Endothelial cell of umbilical vein (primary cell): ENCODE data around the gene PDXDC1. TPM values are rescaled to one million over a fixed set of nuclear protein-coding genes. Genes with fewer than 3 reads are reported as not detected.
A peak's percentile ranks its signal among the peaks of the same experiment; 100 is the strongest.
"Not testable (repeated sequence)": the region's sequence is repeated elsewhere in the genome, so short reads cannot be mapped to it uniquely, and the experiment has no call there.

ENCODE experiments used
- BruUV-seq: library from RNA; stranded (reverse); fragments of 400-500 nt; replicated peaks from 2 replicates; lab custom pipeline; 2021; lab: Mats Ljungman, UMichigan
- CTCF ChIA-PET: fragments of 300-600, 350-600 bp; sonication (Branson Sonifier 250); formaldehyde crosslinking; loops from one replicate; lab custom pipeline; 2021; ENCODE audit warnings: antibody characterized with exemption, inconsistent platforms; lab: Charles Lee
- POLR2A ChIA-PET: fragments of 300-600, 350-600 bp; sonication (Branson Sonifier 250); formaldehyde crosslinking; loops from one replicate; lab custom pipeline; 2021; ENCODE audit warnings: antibody characterized with exemption, inconsistent platforms; lab: Charles Lee
- DNase-seq: peaks from one replicate; pipeline ENCODE4 v3.0.0-alpha.2; 2011; ENCODE audit warnings: low read depth, low spot score
- FAIRE-seq: peaks from 2 replicates; lab custom pipeline; 2011; peaks lifted over from hg19 to GRCh38; lab: Jason Lieb, UNC
- H2AFZ ChIP-seq: 2 replicates; pipeline ENCODE4 v1.6.0; 2012; ENCODE audit warnings: low read depth, low read length, control low read depth, inconsistent platforms
- H3K27ac ChIP-seq: 2 replicates; pipeline ENCODE4 v1.5.1; 2011; ENCODE audit warnings: low read depth, mild to moderate bottlenecking, control low read depth, low read length, moderate library complexity; ENCODE audit not compliant: insufficient read depth
- H3K27me3 ChIP-seq, 2 experiments: 2 replicates each; pipeline versions ENCODE4 v1.6.0 to v1.6.1; 2011; ENCODE audit warnings: low read length in 2 of 2, mixed read lengths in 1 of 2; ENCODE audit not compliant: control insufficient read depth in 2 of 2, insufficient read depth in 2 of 2
- H3K36me3 ChIP-seq, 2 experiments: 2 replicates in 1 of 2; 3 replicates in 1 of 2; pipeline ENCODE4 v1.5.1; 2011; ENCODE audit warnings: low read length in 2 of 2, mild to moderate bottlenecking in 1 of 2, moderate library complexity in 1 of 2; ENCODE audit not compliant: control insufficient read depth in 2 of 2, insufficient read depth in 2 of 2; ENCODE audit errors: extremely low read depth in 1 of 2
- H3K4me1 ChIP-seq: 3 replicates; pipeline ENCODE4 v1.5.1; 2011; ENCODE audit warnings: mild to moderate bottlenecking, low read length; ENCODE audit not compliant: control insufficient read depth, insufficient read depth; ENCODE audit errors: extremely low read depth
- H3K4me2 ChIP-seq: 2 replicates; pipeline ENCODE4 v1.6.1; 2011; ENCODE audit warnings: low read length, control low read depth, mixed read lengths; ENCODE audit not compliant: insufficient read depth
- H3K4me3 ChIP-seq, 3 experiments: fragments of 200-600 bp in 1 of 3; sonication (generic), shearing (Covaris generic) in 1 of 3; replicated peaks in 1 of 3; 2 replicates each; pipeline ENCODE4 v1.5.1; 2011 to 2016; ENCODE audit warnings: control low read depth in 3 of 3, low read length in 3 of 3, mild to moderate bottlenecking in 2 of 3, inconsistent platforms in 1 of 3, low read depth in 1 of 3, moderate library complexity in 1 of 3; ENCODE audit not compliant: insufficient read depth in 1 of 3
- H3K79me2 ChIP-seq: 2 replicates; pipeline ENCODE4 v1.6.0; 2012; ENCODE audit warnings: low read length, inconsistent platforms; ENCODE audit not compliant: control insufficient read depth, insufficient read depth
- H3K9ac ChIP-seq: replicated peaks from 2 replicates; pipeline ENCODE3; 2011; ENCODE audit warnings: low read length, control low read depth; ENCODE audit not compliant: insufficient read depth; ENCODE audit errors: extremely low read depth
- H3K9me1 ChIP-seq: replicated peaks from 3 replicates; pipeline ENCODE4 v1.6.0; 2011; ENCODE audit warnings: mild to moderate bottlenecking, low read length; ENCODE audit not compliant: control insufficient read depth, insufficient read depth; ENCODE audit errors: extremely low read depth
- H3K9me3 ChIP-seq: replicated peaks from 2 replicates; pipeline ENCODE4 v1.5.1; 2012; ENCODE audit warnings: low read length, inconsistent platforms; ENCODE audit not compliant: control insufficient read depth, insufficient read depth
- H4K20me1 ChIP-seq: replicated peaks from 2 replicates; pipeline ENCODE3; 2011; ENCODE audit warnings: mild to moderate bottlenecking, low read length; ENCODE audit not compliant: control insufficient read depth, insufficient read depth; ENCODE audit errors: extremely low read depth
- dilution Hi-C: fragments of 300-500 bp; cut with MboI; formaldehyde crosslinking; loops from one replicate; pipeline ENCODE4 v1.15.0; 2019; ENCODE audit warnings: low sequenced_read_pairs; ENCODE audit not compliant: extremely low pct_ligation_motif_present
- intact Hi-C: fragments of 100-400 bp; cut with micrococcal nuclease; formaldehyde crosslinking; loops from one replicate; pipeline ENCODE4 v1.10.0; 2022
- polyA plus RNA-seq, 4 experiments: library from polyadenylated mRNA; depleted of rRNA in 3 of 4; stranded (reverse) in 3 of 4; unstranded in 1 of 4; fragments of >200 nt; gene quantifications; 2 replicates each; pipeline versions ENCODE4 v1.2.1 to v1.2.3, GENCODE V29; 2011 to 2012; ENCODE audit warnings: missing spikeins in 1 of 4
- total RNA-seq: library from RNA; stranded (reverse); gene quantifications from 2 replicates; pipeline ENCODE4 v1.2.3, GENCODE V29; 2021

PDXDC1 gene
- total and polyA plus RNA-seq, 2 donors (not counting 3 experiments of a cell fraction or from before 2014, with no cell fraction given), result 44.6 to 78.9 TPM

GRCh38 chr16:14993277-14994151, 18.7 kb downstream of the PDXDC1 start:
- H3K9me3 ChIP-seq, DNase-seq, BruUV-seq, POLR2A ChIA-PET, H3K9me1 ChIP-seq, H3K9ac ChIP-seq, FAIRE-seq, H3K4me2 ChIP-seq, H3K4me1 ChIP-seq, H4K20me1 ChIP-seq, H3K27me3 ChIP-seq, H3K4me3 ChIP-seq, H2AFZ ChIP-seq, H3K27ac ChIP-seq, H3K36me3 ChIP-seq, dilution Hi-C loops, intact Hi-C loops: not testable (repeated sequence)
- H3K79me2 ChIP-seq, result peaks cover 20% of the 10 kb centered on the region
- CTCF ChIA-PET, result interaction anchor here (0.6 kb wide), 1 partner anchor 24 kb away, joined by 5 read pairs; no protein-coding TSS in a partner anchor

- BruUV-seq, H3K4me1 ChIP-seq, H3K27me3 ChIP-seq, H3K4me2 ChIP-seq, H4K20me1 ChIP-seq, dilution Hi-C loops, H3K4me3 ChIP-seq, H3K27ac ChIP-seq, DNase-seq, H2AFZ ChIP-seq, H3K9me1 ChIP-seq, intact Hi-C loops, H3K36me3 ChIP-seq, POLR2A ChIA-PET, H3K9ac ChIP-seq, H3K9me3 ChIP-seq: not testable (repeated sequence)
- CTCF ChIA-PET, result interaction anchor here (0.8 kb wide), 1 partner anchor 14 kb away, joined by 3 read pairs; no protein-coding TSS in a partner anchor
- peaks cover 15% of the 10 kb centered on the region for H3K79me2 ChIP-seq
- FAIRE-seq, result peak; percentile 62
These were observed 21.9 kb downstream of the PDXDC1 start for GRCh38 chr16:14996702-14997101.

GRCh38 chr16:14998300-14998699, 23.5 kb downstream of the PDXDC1 start:
- H4K20me1 ChIP-seq, H3K9me1 ChIP-seq, H3K4me3 ChIP-seq, H3K79me2 ChIP-seq, POLR2A ChIA-PET, H2AFZ ChIP-seq, H3K27me3 ChIP-seq, BruUV-seq, dilution Hi-C loops, H3K4me1 ChIP-seq, H3K36me3 ChIP-seq, DNase-seq, H3K27ac ChIP-seq, H3K9ac ChIP-seq, FAIRE-seq, intact Hi-C loops, H3K9me3 ChIP-seq, CTCF ChIA-PET, H3K4me2 ChIP-seq: not testable (repeated sequence)

GRCh38 chr16:14999845-15000244, 25.0 kb downstream of the PDXDC1 start:
- H3K9ac ChIP-seq, H3K4me1 ChIP-seq, DNase-seq, H3K36me3 ChIP-seq, H3K9me1 ChIP-seq, BruUV-seq, POLR2A ChIA-PET, H3K4me3 ChIP-seq, H3K27me3 ChIP-seq, H3K79me2 ChIP-seq, FAIRE-seq, H3K9me3 ChIP-seq, CTCF ChIA-PET, intact Hi-C loops, dilution Hi-C loops, H3K4me2 ChIP-seq, H3K27ac ChIP-seq, H4K20me1 ChIP-seq, H2AFZ ChIP-seq: not testable (repeated sequence)
